WTC11 (cell line): ENCODE results near the gene SNX32. TPM values are rescaled to one million over a fixed set of nuclear protein-coding genes. Genes with fewer than 3 reads are reported as not detected.

Source experiments
- ATAC-seq: fragments of 200-7000 bp; cut with Tn5 transposase; 2 replicates; pipeline ENCODE4 v1.10.0; 2021; ENCODE audit warnings: mild to moderate bottlenecking, moderate library complexity
- CTCF ChIA-PET: fragments of 300-600 bp; sonication (Branson Sonifier 250); formaldehyde crosslinking; loops from one replicate; lab custom pipeline; 2021; ENCODE audit warnings: antibody characterized with exemption; lab: Charles Lee
- POLR2A ChIA-PET: fragments of 350-600 bp; sonication (Branson Sonifier 250); formaldehyde crosslinking; loops from one replicate; lab custom pipeline; 2021; ENCODE audit warnings: antibody characterized with exemption; lab: Charles Lee
- DNase-seq: peaks from one replicate; pipeline ENCODE4 v3.0.0; 2021; ENCODE audit warnings: low spot score
- H3K27ac Mint-ChIP-seq: 2 replicates; pipeline ENCODE4 v1.8.0; 2021; ENCODE audit warnings: mixed read lengths
- H3K27me3 Mint-ChIP-seq: 2 replicates; pipeline ENCODE4 v1.8.0; 2021; ENCODE audit warnings: low read depth, mild to moderate bottlenecking, moderate library complexity, mixed read lengths
- H3K36me3 Mint-ChIP-seq: 2 replicates; pipeline ENCODE4 v1.8.0; 2021; ENCODE audit warnings: mixed read lengths
- H3K4me1 Mint-ChIP-seq: 2 replicates; pipeline ENCODE4 v1.8.0; 2022; ENCODE audit warnings: mixed read lengths
- H3K4me3 Mint-ChIP-seq: 2 replicates; pipeline ENCODE4 v1.8.0; 2021; ENCODE audit warnings: mild to moderate bottlenecking, moderate library complexity, mixed read lengths
- H3K9me3 Mint-ChIP-seq: 2 replicates; pipeline ENCODE4 v1.8.0; 2021; ENCODE audit warnings: mixed read lengths
- ESRRA ChIP-seq: sonication (generic); formaldehyde crosslinking; IDR thresholded peaks from 2 replicates; pipeline ENCODE4 v1.8.1; 2022; ENCODE audit warnings: mild to moderate bottlenecking, missing genetic modification reagents, borderline replicate concordance
- FOXJ3 ChIP-seq: sonication (generic); formaldehyde crosslinking; IDR thresholded peaks from 2 replicates; pipeline ENCODE4 v1.9.0; 2021; ENCODE audit warnings: missing genetic modification reagents, mild to moderate bottlenecking, borderline replicate concordance
- FOXK1 ChIP-seq: sonication (generic); formaldehyde crosslinking; IDR thresholded peaks from 2 replicates; pipeline ENCODE4 v1.8.0; 2022; ENCODE audit warnings: mild to moderate bottlenecking, moderate library complexity, missing genetic modification reagents
- FOXP1 ChIP-seq: sonication (generic); formaldehyde crosslinking; IDR thresholded peaks from 2 replicates; pipeline ENCODE4 v1.8.0; 2022; ENCODE audit warnings: missing genetic modification reagents, mild to moderate bottlenecking, moderate library complexity, borderline replicate concordance
- GABPB1 ChIP-seq: sonication (generic); formaldehyde crosslinking; IDR thresholded peaks from 2 replicates; pipeline ENCODE4 v1.8.1; 2023; ENCODE audit warnings: mild to moderate bottlenecking, missing genetic modification reagents
- JUN ChIP-seq: sonication (generic); formaldehyde crosslinking; IDR thresholded peaks from 2 replicates; pipeline ENCODE4 v1.8.0; 2023; ENCODE audit warnings: mild to moderate bottlenecking, missing genetic modification reagents
- MXD4 ChIP-seq: fragments of 250-450 bp; sonication (Bioruptor Pico); IDR thresholded peaks from 2 replicates; pipeline ENCODE4 v1.8.0; 2021; ENCODE audit warnings: mild to moderate bottlenecking, moderate library complexity, borderline replicate concordance
- MYBL2 ChIP-seq: sonication (generic); formaldehyde crosslinking; IDR thresholded peaks from 2 replicates; pipeline ENCODE4 v1.8.1; 2023; ENCODE audit warnings: mild to moderate bottlenecking, moderate library complexity, missing genetic modification reagents
- NFATC4 ChIP-seq: fragments of 250-450 bp; sonication (Bioruptor Pico); IDR thresholded peaks from 2 replicates; pipeline ENCODE4 v1.9.0; 2021; ENCODE audit warnings: mild to moderate bottlenecking
- NR2C2 ChIP-seq: sonication (generic); formaldehyde crosslinking; IDR thresholded peaks from 2 replicates; pipeline ENCODE4 v1.8.0; 2022; ENCODE audit warnings: mild to moderate bottlenecking, missing genetic modification reagents
- NR3C1 ChIP-seq: sonication (generic); formaldehyde crosslinking; conservative IDR thresholded peaks from 2 replicates; pipeline ENCODE4 v1.8.1; 2023; ENCODE audit warnings: low read depth, mild to moderate bottlenecking, missing genetic modification reagents
- OVOL2 ChIP-seq: fragments of 250-450 bp; sonication (Bioruptor Pico); IDR thresholded peaks from 2 replicates; pipeline ENCODE4 v1.9.0; 2021; ENCODE audit warnings: mild to moderate bottlenecking, borderline replicate concordance
- ZBTB21 ChIP-seq: sonication (generic); formaldehyde crosslinking; IDR thresholded peaks from 2 replicates; pipeline ENCODE4 v1.8.1; 2023; ENCODE audit warnings: mild to moderate bottlenecking, missing genetic modification reagents, borderline replicate concordance
- ZNF138 ChIP-seq: sonication (generic); formaldehyde crosslinking; conservative IDR thresholded peaks from 2 replicates; pipeline ENCODE4 v1.8.1; 2022; ENCODE audit warnings: mild to moderate bottlenecking, moderate library complexity, missing genetic modification reagents
- ZNF671 ChIP-seq: fragments of 250-450 bp; sonication (Bioruptor Pico); IDR thresholded peaks from 2 replicates; pipeline ENCODE4 v1.8.0; 2021; ENCODE audit warnings: mild to moderate bottlenecking
- total RNA-seq: library from RNA; stranded (reverse); gene quantifications from 3 replicates; pipeline ENCODE4 v1.2.3, GENCODE V29; 2021
- TF ChIP-seq, protein P1 (sequence below): sonication (generic); formaldehyde crosslinking; IDR thresholded peaks from 2 replicates; pipeline ENCODE4 v1.8.0; 2023; ENCODE audit warnings: missing genetic modification reagents
- TF ChIP-seq, protein P2 (sequence below): sonication (generic); formaldehyde crosslinking; IDR thresholded peaks from 2 replicates; pipeline ENCODE4 v1.8.1; 2023; ENCODE audit warnings: mild to moderate bottlenecking, missing genetic modification reagents, moderate library complexity
- TF ChIP-seq, protein P3 (sequence below): sonication (generic); formaldehyde crosslinking; IDR thresholded peaks from 2 replicates; pipeline ENCODE4 v1.8.0; 2023; ENCODE audit warnings: missing genetic modification reagents, mild to moderate bottlenecking, borderline replicate concordance
- TF ChIP-seq, protein P4 (sequence below): sonication (generic); formaldehyde crosslinking; IDR thresholded peaks from 2 replicates; pipeline ENCODE4 v1.8.0; 2023; ENCODE audit warnings: mild to moderate bottlenecking, missing genetic modification reagents

Gene SNX32
- total RNA-seq, 1 experiment from 2014 or later, result 2.9 TPM

DNA sequence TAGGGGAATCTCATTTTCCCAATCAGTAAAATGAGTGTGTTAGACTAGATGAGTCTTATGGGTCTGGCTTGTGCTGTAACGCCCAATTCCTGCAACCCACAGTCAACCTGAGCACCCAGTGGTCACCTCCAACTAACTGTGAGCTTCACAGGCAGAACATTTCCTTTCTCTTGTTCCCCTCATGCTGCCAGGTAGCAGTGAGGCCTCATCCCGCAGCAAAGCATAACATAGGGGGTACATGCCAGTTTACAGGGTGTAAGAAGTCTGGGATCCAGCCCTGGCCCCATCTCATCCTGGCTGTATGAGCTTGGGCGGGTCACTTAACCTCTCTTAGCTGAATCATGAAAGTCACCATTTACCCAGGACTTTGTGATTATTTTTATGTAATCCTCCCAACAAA lies 35.1 kb downstream of the SNX32 start:
- peaks cover 10% of the 10 kb centered on the region for H3K4me1 Mint-ChIP-seq
- ATAC-seq (no peak), DNase-seq (no peak)
- ChIA-PET POLR2A (interaction anchor here (0.5 to 3.1 kb wide), 3 partner anchors 10 to 205 kb away, joined by 3 to 19 read pairs (median 5); partner anchors contain the start of genes CFL1 and MUS81), CTCF (interaction anchor here (3.8 to 16.6 kb wide), 3 partner anchors 9 to 89 kb away, joined by 11 to 539 read pairs (median 89); partner anchors contain the start of genes CCDC85B, CFL1, FIBP and MUS81)
- no peak overlapping the region for H3K27ac Mint-ChIP-seq
- peaks cover 48% of the 10 kb centered on the region for H3K27me3 Mint-ChIP-seq
- TF ChIP-seq GABPB1 (CRISPR knock-in tag) (no peak), MXD4 (CRISPR knock-in tag) (no peak), FOXK1 (CRISPR knock-in tag) (no peak), ZNF671 (CRISPR knock-in tag) (no peak), NFATC4 (no peak), ESRRA (CRISPR knock-in tag) (no peak), NR3C1 (CRISPR knock-in tag) (no peak), NR2C2 (no peak), MYBL2 (CRISPR knock-in tag) (no peak), FOXP1 (CRISPR knock-in tag) (no peak), ZBTB21 (CRISPR knock-in tag) (no peak), ZNF138 (no peak), OVOL2 (CRISPR knock-in tag) (no peak), JUN (CRISPR knock-in tag) (no peak), FOXJ3 (CRISPR knock-in tag) (no peak)
- TF ChIP-seq, protein P1, sequence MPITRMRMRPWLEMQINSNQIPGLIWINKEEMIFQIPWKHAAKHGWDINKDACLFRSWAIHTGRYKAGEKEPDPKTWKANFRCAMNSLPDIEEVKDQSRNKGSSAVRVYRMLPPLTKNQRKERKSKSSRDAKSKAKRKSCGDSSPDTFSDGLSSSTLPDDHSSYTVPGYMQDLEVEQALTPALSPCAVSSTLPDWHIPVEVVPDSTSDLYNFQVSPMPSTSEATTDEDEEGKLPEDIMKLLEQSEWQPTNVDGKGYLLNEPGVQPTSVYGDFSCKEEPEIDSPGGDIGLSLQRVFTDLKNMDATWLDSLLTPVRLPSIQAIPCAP (CRISPR knock-in tag), result no peak
- TF ChIP-seq, protein P2, sequence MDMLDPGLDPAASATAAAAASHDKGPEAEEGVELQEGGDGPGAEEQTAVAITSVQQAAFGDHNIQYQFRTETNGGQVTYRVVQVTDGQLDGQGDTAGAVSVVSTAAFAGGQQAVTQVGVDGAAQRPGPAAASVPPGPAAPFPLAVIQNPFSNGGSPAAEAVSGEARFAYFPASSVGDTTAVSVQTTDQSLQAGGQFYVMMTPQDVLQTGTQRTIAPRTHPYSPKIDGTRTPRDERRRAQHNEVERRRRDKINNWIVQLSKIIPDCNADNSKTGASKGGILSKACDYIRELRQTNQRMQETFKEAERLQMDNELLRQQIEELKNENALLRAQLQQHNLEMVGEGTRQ (CRISPR knock-in tag), result no peak
- TF ChIP-seq, protein P3, sequence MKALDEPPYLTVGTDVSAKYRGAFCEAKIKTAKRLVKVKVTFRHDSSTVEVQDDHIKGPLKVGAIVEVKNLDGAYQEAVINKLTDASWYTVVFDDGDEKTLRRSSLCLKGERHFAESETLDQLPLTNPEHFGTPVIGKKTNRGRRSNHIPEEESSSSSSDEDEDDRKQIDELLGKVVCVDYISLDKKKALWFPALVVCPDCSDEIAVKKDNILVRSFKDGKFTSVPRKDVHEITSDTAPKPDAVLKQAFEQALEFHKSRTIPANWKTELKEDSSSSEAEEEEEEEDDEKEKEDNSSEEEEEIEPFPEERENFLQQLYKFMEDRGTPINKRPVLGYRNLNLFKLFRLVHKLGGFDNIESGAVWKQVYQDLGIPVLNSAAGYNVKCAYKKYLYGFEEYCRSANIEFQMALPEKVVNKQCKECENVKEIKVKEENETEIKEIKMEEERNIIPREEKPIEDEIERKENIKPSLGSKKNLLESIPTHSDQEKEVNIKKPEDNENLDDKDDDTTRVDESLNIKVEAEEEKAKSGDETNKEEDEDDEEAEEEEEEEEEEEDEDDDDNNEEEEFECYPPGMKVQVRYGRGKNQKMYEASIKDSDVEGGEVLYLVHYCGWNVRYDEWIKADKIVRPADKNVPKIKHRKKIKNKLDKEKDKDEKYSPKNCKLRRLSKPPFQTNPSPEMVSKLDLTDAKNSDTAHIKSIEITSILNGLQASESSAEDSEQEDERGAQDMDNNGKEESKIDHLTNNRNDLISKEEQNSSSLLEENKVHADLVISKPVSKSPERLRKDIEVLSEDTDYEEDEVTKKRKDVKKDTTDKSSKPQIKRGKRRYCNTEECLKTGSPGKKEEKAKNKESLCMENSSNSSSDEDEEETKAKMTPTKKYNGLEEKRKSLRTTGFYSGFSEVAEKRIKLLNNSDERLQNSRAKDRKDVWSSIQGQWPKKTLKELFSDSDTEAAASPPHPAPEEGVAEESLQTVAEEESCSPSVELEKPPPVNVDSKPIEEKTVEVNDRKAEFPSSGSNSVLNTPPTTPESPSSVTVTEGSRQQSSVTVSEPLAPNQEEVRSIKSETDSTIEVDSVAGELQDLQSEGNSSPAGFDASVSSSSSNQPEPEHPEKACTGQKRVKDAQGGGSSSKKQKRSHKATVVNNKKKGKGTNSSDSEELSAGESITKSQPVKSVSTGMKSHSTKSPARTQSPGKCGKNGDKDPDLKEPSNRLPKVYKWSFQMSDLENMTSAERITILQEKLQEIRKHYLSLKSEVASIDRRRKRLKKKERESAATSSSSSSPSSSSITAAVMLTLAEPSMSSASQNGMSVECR, result no peak
- TF ChIP-seq, protein P4, sequence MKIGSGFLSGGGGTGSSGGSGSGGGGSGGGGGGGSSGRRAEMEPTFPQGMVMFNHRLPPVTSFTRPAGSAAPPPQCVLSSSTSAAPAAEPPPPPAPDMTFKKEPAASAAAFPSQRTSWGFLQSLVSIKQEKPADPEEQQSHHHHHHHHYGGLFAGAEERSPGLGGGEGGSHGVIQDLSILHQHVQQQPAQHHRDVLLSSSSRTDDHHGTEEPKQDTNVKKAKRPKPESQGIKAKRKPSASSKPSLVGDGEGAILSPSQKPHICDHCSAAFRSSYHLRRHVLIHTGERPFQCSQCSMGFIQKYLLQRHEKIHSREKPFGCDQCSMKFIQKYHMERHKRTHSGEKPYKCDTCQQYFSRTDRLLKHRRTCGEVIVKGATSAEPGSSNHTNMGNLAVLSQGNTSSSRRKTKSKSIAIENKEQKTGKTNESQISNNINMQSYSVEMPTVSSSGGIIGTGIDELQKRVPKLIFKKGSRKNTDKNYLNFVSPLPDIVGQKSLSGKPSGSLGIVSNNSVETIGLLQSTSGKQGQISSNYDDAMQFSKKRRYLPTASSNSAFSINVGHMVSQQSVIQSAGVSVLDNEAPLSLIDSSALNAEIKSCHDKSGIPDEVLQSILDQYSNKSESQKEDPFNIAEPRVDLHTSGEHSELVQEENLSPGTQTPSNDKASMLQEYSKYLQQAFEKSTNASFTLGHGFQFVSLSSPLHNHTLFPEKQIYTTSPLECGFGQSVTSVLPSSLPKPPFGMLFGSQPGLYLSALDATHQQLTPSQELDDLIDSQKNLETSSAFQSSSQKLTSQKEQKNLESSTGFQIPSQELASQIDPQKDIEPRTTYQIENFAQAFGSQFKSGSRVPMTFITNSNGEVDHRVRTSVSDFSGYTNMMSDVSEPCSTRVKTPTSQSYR, result no peak
- no peak overlapping the region for H3K4me3 Mint-ChIP-seq
- H3K9me3 Mint-ChIP-seq, result no peaks in the 10 kb centered on the region
- peaks cover 8% of the 10 kb centered on the region for H3K36me3 Mint-ChIP-seq
